AG04449 (cell line): ENCODE results near the gene DUSP5.

Source experiments
- CTCF ChIA-PET: fragments of 350-600 bp; formaldehyde crosslinking; extraction: SDS; loops from one replicate; lab custom pipeline; 2021; ENCODE audit warnings: antibody characterized with exemption; lab: Yijun Ruan, JAX
- POLR2A ChIA-PET: fragments of 400-600, 350-600 bp; formaldehyde crosslinking; extraction: SDS; loops from one replicate; lab custom pipeline; 2020; ENCODE audit warnings: antibody characterized with exemption, inconsistent platforms; lab: Yijun Ruan, JAX
- DNase-seq: peaks from one replicate; pipeline ENCODE4 v3.0.0-alpha.2; 2010; ENCODE audit warnings: low read depth, low spot score
- H3K4me3 ChIP-seq: 2 replicates; pipeline ENCODE4 v1.5.1; 2011; ENCODE audit warnings: low read depth, mild to moderate bottlenecking, control low read depth, low read length
- TF ChIP-seq, protein P1 (sequence below): IDR thresholded peaks from one replicate; pipeline ENCODE4 v1.5.1; 2011; ENCODE audit warnings: mild to moderate bottlenecking, moderate library complexity, low read length, control low read depth, inconsistent platforms; ENCODE audit not compliant: insufficient read depth; ENCODE audit errors: missing control alignments

DUSP5 gene

DNA sequence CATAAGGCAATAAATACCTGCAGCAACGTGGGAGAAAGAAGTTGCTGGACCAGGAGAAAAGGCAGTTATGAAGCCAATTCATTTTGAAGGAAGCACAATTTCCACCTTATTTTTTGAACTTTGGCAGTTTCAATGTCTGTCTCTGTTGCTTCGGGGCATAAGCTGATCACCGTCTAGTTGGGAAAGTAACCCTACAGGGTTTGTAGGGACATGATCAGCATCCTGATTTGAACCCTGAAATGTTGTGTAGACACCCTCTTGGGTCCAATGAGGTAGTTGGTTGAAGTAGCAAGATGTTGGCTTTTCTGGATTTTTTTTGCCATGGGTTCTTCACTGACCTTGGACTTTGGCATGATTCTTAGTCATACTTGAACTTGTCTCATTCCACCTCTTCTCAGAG is 13.0 kb downstream of the DUSP5 start:
- TF ChIP-seq, protein P1, sequence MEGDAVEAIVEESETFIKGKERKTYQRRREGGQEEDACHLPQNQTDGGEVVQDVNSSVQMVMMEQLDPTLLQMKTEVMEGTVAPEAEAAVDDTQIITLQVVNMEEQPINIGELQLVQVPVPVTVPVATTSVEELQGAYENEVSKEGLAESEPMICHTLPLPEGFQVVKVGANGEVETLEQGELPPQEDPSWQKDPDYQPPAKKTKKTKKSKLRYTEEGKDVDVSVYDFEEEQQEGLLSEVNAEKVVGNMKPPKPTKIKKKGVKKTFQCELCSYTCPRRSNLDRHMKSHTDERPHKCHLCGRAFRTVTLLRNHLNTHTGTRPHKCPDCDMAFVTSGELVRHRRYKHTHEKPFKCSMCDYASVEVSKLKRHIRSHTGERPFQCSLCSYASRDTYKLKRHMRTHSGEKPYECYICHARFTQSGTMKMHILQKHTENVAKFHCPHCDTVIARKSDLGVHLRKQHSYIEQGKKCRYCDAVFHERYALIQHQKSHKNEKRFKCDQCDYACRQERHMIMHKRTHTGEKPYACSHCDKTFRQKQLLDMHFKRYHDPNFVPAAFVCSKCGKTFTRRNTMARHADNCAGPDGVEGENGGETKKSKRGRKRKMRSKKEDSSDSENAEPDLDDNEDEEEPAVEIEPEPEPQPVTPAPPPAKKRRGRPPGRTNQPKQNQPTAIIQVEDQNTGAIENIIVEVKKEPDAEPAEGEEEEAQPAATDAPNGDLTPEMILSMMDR, result no peak
- ChIA-PET CTCF (interaction anchor here (1.2 to 3.6 kb wide), 2 partner anchors 12 to 157 kb away, joined by 3 to 17 read pairs; no protein-coding TSS in a partner anchor), POLR2A (no interaction called here)

DNA sequence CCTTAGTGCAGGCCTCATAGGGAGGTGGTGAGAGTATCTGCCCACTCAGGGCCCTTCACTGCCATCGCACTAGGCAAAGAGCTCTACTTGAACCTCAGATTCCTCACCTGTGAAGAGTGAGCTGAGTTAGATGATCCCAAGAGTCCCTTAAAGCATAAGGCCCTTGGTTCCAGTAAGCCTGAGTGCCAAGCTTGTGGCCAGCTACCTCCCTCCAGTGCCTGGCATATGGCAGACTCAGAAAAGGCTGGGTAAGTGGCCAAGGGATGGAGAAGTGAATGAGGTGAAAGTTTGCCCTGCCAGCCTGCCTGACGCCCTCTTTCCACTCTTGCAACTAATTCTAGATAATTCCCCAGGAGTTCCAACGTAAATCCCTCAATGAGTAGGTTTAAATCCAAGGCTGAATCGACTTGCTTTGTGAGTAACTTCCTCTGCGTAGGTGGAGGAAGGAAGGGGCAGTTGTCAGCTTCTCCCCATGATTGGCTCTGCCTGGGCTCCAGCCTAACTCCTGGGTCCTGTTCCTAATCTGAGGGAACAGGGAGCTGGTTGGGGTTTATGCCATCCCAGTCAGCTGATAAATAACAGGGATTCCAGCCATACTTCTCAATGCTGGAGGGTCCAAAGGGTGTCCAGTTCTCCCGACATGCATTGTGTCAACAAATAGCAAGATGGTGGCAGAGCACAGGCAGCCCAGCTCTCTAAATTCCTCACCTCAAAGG is 14.2 kb downstream of the DUSP5 start:
- no peak overlapping the region for H3K4me3 ChIP-seq
- TF ChIP-seq, protein P1, result no peak
- POLR2A ChIA-PET, result interaction anchor here (0.8 to 2.1 kb wide), 5 partner anchors 8 to 204 kb away, joined by 3 to 16 read pairs (median 4); no protein-coding TSS in a partner anchor
- CTCF ChIA-PET, result interaction anchor here (0.7 to 3.6 kb wide), 8 partner anchors 9 to 206 kb away, joined by 3 to 17 read pairs (median 4); no protein-coding TSS in a partner anchor
- DNase-seq, result no peak

More for the DNA sequence above, 13.0 kb downstream of the DUSP5 start:
- no peak overlapping the region for H3K4me3 ChIP-seq
- DNase-seq, result no peak

DNA sequence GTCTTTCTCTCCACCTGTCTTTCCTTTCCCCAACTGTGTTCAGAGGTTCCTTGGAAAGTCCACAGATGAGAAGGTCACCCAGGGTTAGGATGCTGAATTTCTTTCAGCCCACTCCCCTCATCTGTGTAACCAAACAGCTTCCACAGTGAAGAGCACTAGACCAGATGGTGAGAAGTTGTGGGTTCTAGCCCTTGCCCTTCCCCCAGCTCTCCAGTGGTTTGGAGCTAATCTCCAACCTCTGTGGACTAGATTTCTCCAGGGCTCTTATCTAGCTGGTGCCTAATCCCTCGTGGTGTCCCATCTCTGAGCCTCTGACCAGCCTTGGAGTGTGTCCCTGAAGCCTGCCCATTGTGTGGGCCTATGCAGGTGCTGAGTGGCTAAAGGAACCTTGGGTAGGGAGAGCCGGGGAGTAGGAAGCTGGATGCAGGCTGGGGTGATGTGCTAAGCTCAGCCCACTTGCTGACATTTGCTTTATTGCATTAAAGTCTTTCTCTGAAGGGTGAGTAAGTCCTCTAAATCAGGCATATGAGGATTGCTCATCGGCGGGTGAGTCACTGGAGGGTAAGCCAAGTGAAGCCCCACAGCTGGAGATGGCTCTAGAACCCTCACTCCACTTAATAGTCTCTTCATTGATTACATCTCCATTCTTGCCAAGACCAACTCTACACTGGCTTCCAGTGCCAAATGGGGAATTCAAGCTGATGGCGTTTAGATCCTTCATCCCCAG is 14.9 kb downstream of the DUSP5 start:
- no peak overlapping the region for H3K4me3 ChIP-seq
- POLR2A ChIA-PET, result interaction anchor here (0.7 to 2.1 kb wide), 7 partner anchors 9 to 205 kb away, joined by 3 to 16 read pairs (median 4); no protein-coding TSS in a partner anchor
- TF ChIP-seq, protein P1, result no peak
- CTCF ChIA-PET, result interaction anchor here (1.0 to 3.6 kb wide), 8 partner anchors 9 to 205 kb away, joined by 3 to 17 read pairs (median 5); no protein-coding TSS in a partner anchor
- DNase-seq, result no peak

DNA sequence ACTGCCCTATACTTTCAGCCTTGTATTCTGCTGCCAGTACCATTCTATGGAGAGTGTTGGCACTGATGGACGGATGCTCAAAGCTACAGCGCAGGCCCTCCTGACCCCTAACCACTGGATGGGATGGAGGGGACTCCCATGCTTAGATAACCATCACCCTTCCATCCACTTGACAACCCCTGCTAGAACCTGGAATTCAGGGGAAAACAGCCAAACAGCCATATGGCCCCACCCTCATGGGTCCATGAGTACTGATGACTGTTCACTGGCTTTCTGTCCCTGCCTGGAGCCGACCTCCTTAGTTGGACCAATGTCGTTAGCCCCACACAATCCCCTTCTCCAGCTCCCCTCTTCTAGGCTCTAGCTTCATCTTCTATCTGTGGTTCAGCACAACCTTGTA is 16.2 kb downstream of the DUSP5 start:
- no peak for DNase-seq
- H3K4me3 ChIP-seq, result no peak overlapping the region
- POLR2A ChIA-PET, result interaction anchor here (1.3 to 1.9 kb wide), 2 partner anchors 19 to 177 kb away, joined by 3 to 4 read pairs; no protein-coding TSS in a partner anchor
- TF ChIP-seq, protein P1, result no peak
- CTCF ChIA-PET, result interaction anchor here (0.6 to 3.6 kb wide), 7 partner anchors 16 to 208 kb away, joined by 3 to 17 read pairs (median 5); partner anchors contain the start of gene SMNDC1

DNA sequence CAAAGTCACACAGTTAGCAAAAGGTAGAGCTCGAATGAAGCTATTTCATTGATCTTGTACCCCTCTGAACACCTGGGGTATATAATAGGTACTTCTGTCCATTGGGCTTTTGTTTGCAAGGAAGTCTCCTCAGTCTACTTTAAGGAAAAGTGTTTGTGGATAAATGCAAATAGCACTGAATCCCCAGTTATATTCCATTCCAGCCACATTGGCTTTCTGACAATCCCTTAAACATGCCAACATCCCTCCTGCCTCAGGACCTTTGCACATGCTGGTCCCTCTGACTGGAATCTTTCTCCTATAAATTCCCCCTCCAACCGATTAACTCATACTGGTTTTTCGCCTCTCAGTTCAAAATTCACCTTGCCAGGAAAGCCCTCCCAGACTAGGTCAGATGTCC is 17.1 kb downstream of the DUSP5 start:
- TF ChIP-seq, protein P1, result no peak
- no peak overlapping the region for H3K4me3 ChIP-seq
- DNase-seq, result no peak
- ChIA-PET CTCF (interaction anchor here (0.6 to 1.5 kb wide), 3 partner anchors 23 to 209 kb away, joined by 4 to 6 read pairs (median 4); partner anchors contain the start of gene SMNDC1), POLR2A (no interaction called here)
